K562 (cell line): ENCODE measurements around the gene ST3GAL5. TPM values are rescaled to one million over a fixed set of nuclear protein-coding genes. Genes with fewer than 3 reads are reported as not detected.

Experiments used
- ATAC-seq: fragments of 200-7000 bp; cut with Tn5 transposase; 3 replicates; pipeline ENCODE4 v1.9.1; 2020; ENCODE audit warnings: moderate library complexity
- BruUV-seq: library from RNA; stranded (reverse); fragments of 400-500 nt; replicated peaks from 2 replicates; lab custom pipeline; 2021; lab: Mats Ljungman, UMichigan
- CTCF ChIA-PET: fragments of 300-600 bp; formaldehyde crosslinking; extraction: SDS; loops from one replicate; lab custom pipeline; 2021; ENCODE audit warnings: low intra/inter-chr PET ratio; lab: Yijun Ruan, JAX
- POLR2A ChIA-PET: fragments of 300-600, 350-650 bp; sonication (Branson Sonifier 250); formaldehyde crosslinking; extraction: SDS; loops from one replicate; lab custom pipeline; 2021; ENCODE audit warnings: antibody characterized with exemption, inconsistent platforms; lab: Yijun Ruan, JAX
- DNase-seq, 4 experiments: peaks; one replicate each; pipeline versions ENCODE4 v3.0.0 to v3.0.0-alpha.2; 2011 to 2018; ENCODE audit warnings: low spot score in 3 of 4, mixed read lengths in 3 of 4; ENCODE audit errors: extremely low read depth in 1 of 4
- FAIRE-seq: peaks from 2 replicates; lab custom pipeline; 2011; peaks lifted over from hg19 to GRCh38; lab: Jason Lieb, UNC
- H2AFZ ChIP-seq: 2 replicates; pipeline ENCODE4 v1.6.0; 2011; ENCODE audit warnings: low read depth, low read length, control low read depth, inconsistent platforms
- H3K27ac ChIP-seq: fragments of 200-600 bp; 3 replicates; pipeline ENCODE4 v1.8.0; 2011; ENCODE audit warnings: low read depth, mild to moderate bottlenecking, control low read depth, inconsistent platforms, low read length, moderate library complexity, mixed read lengths; ENCODE audit errors: extremely low read depth
- H3K27me3 ChIP-seq, 2 experiments: fragments of 300-600 bp in 1 of 2; 2 replicates in 1 of 2; 3 replicates in 1 of 2; pipeline versions ENCODE4 v1.6.0 to v1.8.0; 2011; ENCODE audit warnings: inconsistent platforms in 2 of 2, low read length in 2 of 2, mild to moderate bottlenecking in 1 of 2, mixed read lengths in 1 of 2, moderate library complexity in 1 of 2; ENCODE audit not compliant: control insufficient read depth in 2 of 2, insufficient read depth in 2 of 2
- H3K36me3 ChIP-seq: fragments of 300-600 bp; 3 replicates; pipeline ENCODE4 v1.8.0; 2011; ENCODE audit warnings: mild to moderate bottlenecking, low read length, inconsistent platforms; ENCODE audit not compliant: control insufficient read depth, insufficient read depth
- H3K4me1 ChIP-seq, 2 experiments: fragments of 200-600 bp in 1 of 2; replicated peaks in 1 of 2; 2 replicates in 1 of 2; 3 replicates in 1 of 2; pipeline versions ENCODE4 v1.5.1 to v1.8.0; 2011; ENCODE audit warnings: inconsistent platforms in 2 of 2, low read length in 2 of 2, mild to moderate bottlenecking in 1 of 2, mixed read lengths in 1 of 2, moderate library complexity in 1 of 2; ENCODE audit not compliant: control insufficient read depth in 2 of 2, insufficient read depth in 2 of 2
- H3K4me2 ChIP-seq: 2 replicates; pipeline ENCODE4 v1.6.1; 2011; ENCODE audit warnings: low read length, control low read depth, inconsistent platforms, mixed read lengths; ENCODE audit not compliant: insufficient read depth
- H3K4me3 ChIP-seq: fragments of 200-600 bp; sonication (generic), shearing (Covaris generic); 2 replicates; pipeline ENCODE4 v1.5.1; 2016; ENCODE audit warnings: control low read depth, inconsistent platforms
- H3K79me2 ChIP-seq: fragments of 200-600 bp; 3 replicates; pipeline ENCODE4 v1.8.0; 2011; ENCODE audit warnings: low read length, inconsistent platforms; ENCODE audit not compliant: control insufficient read depth, insufficient read depth
- H3K9ac ChIP-seq, 2 experiments: 2 replicates each; pipeline versions ENCODE4 v1.6.0 to v1.6.1; 2011; ENCODE audit warnings: low read depth in 2 of 2, low read length in 2 of 2, control low read depth in 1 of 2, inconsistent platforms in 1 of 2, mild to moderate bottlenecking in 1 of 2, mixed read lengths in 1 of 2; ENCODE audit not compliant: insufficient read depth in 1 of 2
- H3K9me1 ChIP-seq: one replicate; pipeline ENCODE4 v1.6.0; 2011; ENCODE audit warnings: inconsistent platforms, mild to moderate bottlenecking, low read length, moderate library complexity; ENCODE audit not compliant: control insufficient read depth, insufficient read depth
- H3K9me3 ChIP-seq: replicated peaks from 2 replicates; pipeline ENCODE4 v1.5.1; 2011; ENCODE audit warnings: low read depth, low read length, inconsistent platforms; ENCODE audit not compliant: control insufficient read depth, insufficient read depth
- H4K20me1 ChIP-seq: replicated peaks from 2 replicates; pipeline ENCODE4 v1.6.1; 2011; ENCODE audit warnings: low read length, inconsistent platforms, mixed read lengths; ENCODE audit not compliant: control insufficient read depth, insufficient read depth
- CTCF ChIP-seq, 3 experiments: IDR thresholded peaks in 2 of 3; conservative IDR thresholded peaks in 1 of 3; 2 replicates each; pipeline ENCODE4 v1.5.1; 2011 to 2012; ENCODE audit warnings: low read length in 3 of 3, mild to moderate bottlenecking in 3 of 3, control low read depth in 2 of 3, improper control_type of control experiment in 1 of 3, inconsistent platforms in 1 of 3, low read depth in 1 of 3, mixed read lengths in 1 of 3, moderate library complexity in 1 of 3; ENCODE audit not compliant: insufficient read depth in 2 of 3
- PRDM10 ChIP-seq: fragments of 450-650 bp; IDR thresholded peaks from 2 replicates; pipeline ENCODE4 v1.6.1; 2018; ENCODE audit not compliant: partially characterized antibody
- TEAD4 ChIP-seq, 2 experiments: sonication (generic) in 1 of 2; formaldehyde crosslinking in 1 of 2; IDR thresholded peaks; 2 replicates each; pipeline versions ENCODE4 v1.6.1 to v1.8.0; 2012 to 2022; ENCODE audit warnings: borderline replicate concordance in 1 of 2, inconsistent platforms in 1 of 2, low read length in 1 of 2, mild to moderate bottlenecking in 1 of 2, missing genetic modification reagents in 1 of 2
- WGBS: fragments of 100-300 bp; shearing (Covaris generic); methylation state at CpG from one replicate; pipeline ENCODE4 v1.1.6; 2016; ENCODE audit warnings: low coverage, mixed read lengths; ENCODE audit not compliant: insufficient coverage; ENCODE audit errors: missing lambda C conversion rate; 5-methylcytosine and 5-hydroxymethylcytosine counted together
- in situ Hi-C: fragments of 300-500 bp; cut with MboI; formaldehyde crosslinking; loops from 4 replicates; pipeline ENCODE4 v1.15.0; 2018; ENCODE audit warnings: inconsistent platforms, mixed read lengths
- intact Hi-C: fragments of 100-400 bp; cut with micrococcal nuclease; formaldehyde crosslinking; loops from 2 replicates; pipeline ENCODE4 v1.14.2; 2022
- polyA plus RNA-seq, 8 experiments: library from polyadenylated mRNA; depleted of rRNA in 4 of 8; stranded (reverse) in 5 of 8; unstranded in 3 of 8; fragments of >200 nt; fragmentation: Nextera tagmentation in 2 of 8; fragmentation: Illumina TruSeq in 1 of 8; extraction: Ambion mirVana in 2 of 8; extraction: Trizol in 1 of 8; gene quantifications; 2 replicates each; pipeline versions ENCODE4 v1.2.1 to v1.2.3, GENCODE V29; 2011 to 2014; ENCODE audit warnings: inconsistent platforms in 1 of 8, missing spikeins in 1 of 8
- total RNA-seq, 7 experiments: library from RNA; depleted of rRNA in 6 of 7; stranded (reverse); fragments of >200 nt in 6 of 7; fragmentation: Illumina TruSeq in 2 of 7; extraction: Trizol in 2 of 7; gene quantifications; 2 replicates each; pipeline versions ENCODE4 v1.2.1 to v1.2.3, GENCODE V29; 2011 to 2021; ENCODE audit warnings: low replicate concordance in 1 of 7

ST3GAL5 gene
- total and polyA plus RNA-seq, 9 of the 15 experiments (the other 6 are each of a cell fraction or from before 2014, with no cell fraction given), result 1.6 to 10.0 (median 4.2) TPM

- TF ChIP-seq CTCF (IDR thresholded peaks at IDR 0.05 in 2 of 3, conservative IDR thresholded peaks at IDR 0.05 in 1 of 3; ENCODE audit: insufficient read depth in 2 of 3, low read depth in 1 of 3, low read length in 3 of 3), result peak; percentile 44 to 61 (median 58)
These were observed 15.1 kb downstream of the ST3GAL5 start (continued) for GRCh38 chr2:85873679-85874078.

- H2AFZ ChIP-seq, result 0 out of 2 replicates have a peak overlapping the region, but pooled peaks have one; percentile 14
- H4K20me1 ChIP-seq, result no peaks in the 10 kb centered on the region; the same call in 1 of the 2 replicates
- peak in 2 of 4 experiments; percentile 31 to 34 for DNase-seq
- ChIA-PET CTCF (interaction anchor here (0.7 kb wide), 1 partner anchor 205 kb away, joined by 3 read pairs; no protein-coding TSS in a partner anchor), POLR2A (interaction anchor here (0.9 kb wide), 1 partner anchor 17 kb away, joined by 3 read pairs; no protein-coding TSS in a partner anchor)
- in situ Hi-C loops, result no loop called here
- H3K4me2 ChIP-seq, result no peak overlapping the region
- FAIRE-seq, result no peak
- TF ChIP-seq CTCF (IDR thresholded peaks at IDR 0.05 in 2 of 3, conservative IDR thresholded peaks at IDR 0.05 in 1 of 3; ENCODE audit: insufficient read depth in 2 of 3, low read depth in 1 of 3, low read length in 3 of 3) (peak; percentile 43 to 73 (median 47)), PRDM10 (no peak), TEAD4 (IDR thresholded peaks at IDR 0.05; ENCODE audit: low read length) (no peak), TEAD4 (CRISPR knock-in tag; IDR thresholded peaks at IDR 0.05; ENCODE audit: borderline replicate concordance) (no peak)
- H3K27me3 ChIP-seq, result no peaks in the 10 kb centered on the region
- peaks cover 3 to 7% of the 10 kb centered on the region in 2 experiments; a peak in 4 of 5 replicates for H3K4me1 ChIP-seq
- no TSS peak for BruUV-seq
- no peaks in the 10 kb centered on the region for H3K36me3 ChIP-seq
- 31% methylated on average over 16 of the region's 16 CpGs for WGBS
- peak; percentile 77 for ATAC-seq
- intact Hi-C loops, result no loop called here
- peaks cover 6% of the 10 kb centered on the region for H3K9me1 ChIP-seq
- H3K9ac ChIP-seq, result no peak overlapping the region; a peak in 1 of 4 replicates
- H3K4me3 ChIP-seq, result no peak overlapping the region
- H3K9me3 ChIP-seq, result no peaks in the 10 kb centered on the region
- no peaks in the 10 kb centered on the region for H3K79me2 ChIP-seq
- H3K27ac ChIP-seq, result no peak overlapping the region
These were observed 16.1 kb downstream of the ST3GAL5 start for GRCh38 chr2:85872536-85873161.
